ENCODE measurements around the gene SLC22A31.

SLC22A31 gene

GRCh38 chr16:89241187-89242007, 41.1 kb upstream of the SLC22A31 start:
- no peaks in the 10 kb centered on the region for H3K9me3 ChIP-seq (ENCODE audit: control insufficient read depth in 2 of 2, low read length in 2 of 2)
- peak overlapping the region; percentile 97 for H3K27ac ChIP-seq (ENCODE audit: low read depth in 2 of 2, low read length in 2 of 2)
- H3K4me1 ChIP-seq (ENCODE audit: control insufficient read depth in 2 of 2, insufficient read depth in 2 of 2, low read length in 2 of 2), result peaks cover 5 to 6% of the 10 kb centered on the region in 2 donors

DNA sequence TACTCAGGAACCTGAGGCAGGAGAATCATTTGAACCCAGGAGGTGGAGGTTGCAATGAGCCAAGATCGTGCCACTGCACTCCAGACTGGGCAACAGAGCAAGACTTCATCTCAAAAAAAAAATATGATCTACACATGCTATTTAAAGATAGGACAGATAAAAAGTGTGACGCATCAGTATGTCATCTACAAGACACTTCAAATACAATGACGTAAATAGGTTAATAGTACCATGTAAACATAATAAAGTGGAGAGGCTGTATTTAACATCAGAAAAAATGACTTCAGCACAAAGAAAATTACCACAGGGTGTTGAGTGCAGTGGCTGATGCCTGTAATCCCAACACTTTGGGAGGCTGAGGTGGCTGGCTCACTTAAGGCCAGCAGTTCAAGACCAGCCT, 37.4 kb upstream of the SLC22A31 start:
- peaks cover 9 to 11% of the 10 kb centered on the region in 2 donors for H3K36me3 ChIP-seq (ENCODE audit: control insufficient read depth in 2 of 2, insufficient read depth in 2 of 2, low read length in 2 of 2)
- H3K9ac ChIP-seq (ENCODE audit: low read depth in 1 of 2, low read length in 2 of 2), result no peak overlapping the region
- peaks cover 5% of the 10 kb centered on the region in 2 donors for H3K4me1 ChIP-seq (ENCODE audit: control insufficient read depth in 2 of 2, insufficient read depth in 2 of 2, low read length in 2 of 2)
- H3K9me3 ChIP-seq (ENCODE audit: control insufficient read depth in 2 of 2, low read length in 2 of 2), result no peaks in the 10 kb centered on the region
- no peaks in the 10 kb centered on the region for H3K27me3 ChIP-seq (ENCODE audit: control insufficient read depth in 2 of 2, insufficient read depth in 2 of 2, low read length in 2 of 2)
- no peak overlapping the region for H3K27ac ChIP-seq (ENCODE audit: low read depth in 2 of 2, low read length in 2 of 2)
- no peak overlapping the region for H3K4me3 ChIP-seq (ENCODE audit: low read length in 2 of 2)

More at GRCh38 chr16:89241187-89242007, 41.1 kb upstream of the SLC22A31 start:
- Histone ChIP-seq H3K36me3 (ENCODE audit: control insufficient read depth in 2 of 2, insufficient read depth in 2 of 2, low read length in 2 of 2) (no peaks in the 10 kb centered on the region), H3K9ac (ENCODE audit: low read depth in 1 of 2, low read length in 2 of 2) (peak overlapping the region; percentile 98 to 99), H3K27me3 (ENCODE audit: control insufficient read depth in 2 of 2, insufficient read depth in 2 of 2, low read length in 2 of 2) (no peaks in the 10 kb centered on the region), H3K4me3 (ENCODE audit: low read length in 2 of 2) (peak overlapping the region; percentile 95 to 97)

- H3K4me3 ChIP-seq (ENCODE audit: low read length in 2 of 2), result no peak overlapping the region
- H3K9ac ChIP-seq (ENCODE audit: low read depth in 1 of 2, low read length in 2 of 2), result no peak overlapping the region
- peaks cover 0 to 4% of the 10 kb centered on the region in 2 donors for H3K9me3 ChIP-seq (ENCODE audit: control insufficient read depth in 2 of 2, low read length in 2 of 2)
- peak overlapping the region in 1 of 2 donors; percentile 16 for H3K27ac ChIP-seq (ENCODE audit: low read depth in 2 of 2, low read length in 2 of 2)
- peaks cover 28 to 39% of the 10 kb centered on the region in 2 donors for H3K36me3 ChIP-seq (ENCODE audit: control insufficient read depth in 2 of 2, insufficient read depth in 2 of 2, low read length in 2 of 2)
- no peaks in the 10 kb centered on the region for H3K4me1 ChIP-seq (ENCODE audit: control insufficient read depth in 2 of 2, insufficient read depth in 2 of 2, low read length in 2 of 2)
- H3K27me3 ChIP-seq (ENCODE audit: control insufficient read depth in 2 of 2, insufficient read depth in 2 of 2, low read length in 2 of 2), result no peaks in the 10 kb centered on the region
Observed at GRCh38 chr16:89233678-89234490, 33.5 kb upstream of the SLC22A31 start.

GRCh38 chr16:89232107-89232506, 31.8 kb upstream of the SLC22A31 start:
- H3K4me1 ChIP-seq (ENCODE audit: control insufficient read depth in 2 of 2, insufficient read depth in 2 of 2, low read length in 2 of 2), result no peaks in the 10 kb centered on the region
- no peaks in the 10 kb centered on the region for H3K27me3 ChIP-seq (ENCODE audit: control insufficient read depth in 2 of 2, insufficient read depth in 2 of 2, low read length in 2 of 2)
- H3K9ac ChIP-seq (ENCODE audit: low read depth in 1 of 2, low read length in 2 of 2), result no peak overlapping the region
- peaks cover 11 to 13% of the 10 kb centered on the region in 2 donors for H3K9me3 ChIP-seq (ENCODE audit: control insufficient read depth in 2 of 2, low read length in 2 of 2)
- no peak overlapping the region for H3K27ac ChIP-seq (ENCODE audit: low read depth in 2 of 2, low read length in 2 of 2)
- H3K4me3 ChIP-seq (ENCODE audit: low read length in 2 of 2), result no peak overlapping the region
- peaks cover 42 to 55% of the 10 kb centered on the region in 2 donors for H3K36me3 ChIP-seq (ENCODE audit: control insufficient read depth in 2 of 2, insufficient read depth in 2 of 2, low read length in 2 of 2)

DNA sequence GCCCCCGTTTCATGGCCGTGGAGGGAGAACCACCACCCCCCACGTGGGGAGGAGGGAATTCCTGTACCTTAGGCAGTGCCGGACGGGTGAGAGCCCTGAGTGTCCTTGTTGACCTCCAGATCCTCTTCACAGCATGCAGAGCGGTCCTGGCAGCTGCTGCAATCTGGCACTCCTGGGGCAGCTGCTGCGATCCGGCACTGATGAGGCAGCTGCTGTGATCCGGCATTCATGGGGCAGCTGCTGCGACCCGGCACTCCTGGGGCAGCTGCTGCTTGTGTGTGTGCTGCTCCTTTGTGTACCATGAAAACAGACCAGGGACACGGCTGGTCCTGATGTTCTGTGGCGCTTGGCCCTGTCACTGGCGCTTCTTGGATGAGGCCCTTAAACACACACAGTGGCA, 29.9 kb upstream of the SLC22A31 start:
- no peaks in the 10 kb centered on the region for H3K27me3 ChIP-seq (ENCODE audit: control insufficient read depth in 2 of 2, insufficient read depth in 2 of 2, low read length in 2 of 2)
- peaks cover 54 to 73% of the 10 kb centered on the region in 2 donors for H3K36me3 ChIP-seq (ENCODE audit: control insufficient read depth in 2 of 2, insufficient read depth in 2 of 2, low read length in 2 of 2)
- H3K4me3 ChIP-seq (ENCODE audit: low read length in 2 of 2), result no peak overlapping the region
- no peak overlapping the region for H3K27ac ChIP-seq (ENCODE audit: low read depth in 2 of 2, low read length in 2 of 2)
- H3K9me3 ChIP-seq (ENCODE audit: control insufficient read depth in 2 of 2, low read length in 2 of 2), result peaks cover 15 to 20% of the 10 kb centered on the region in 2 donors
- no peaks in the 10 kb centered on the region for H3K4me1 ChIP-seq (ENCODE audit: control insufficient read depth in 2 of 2, insufficient read depth in 2 of 2, low read length in 2 of 2)
- H3K9ac ChIP-seq (ENCODE audit: low read depth in 1 of 2, low read length in 2 of 2), result no peak overlapping the region

DNA sequence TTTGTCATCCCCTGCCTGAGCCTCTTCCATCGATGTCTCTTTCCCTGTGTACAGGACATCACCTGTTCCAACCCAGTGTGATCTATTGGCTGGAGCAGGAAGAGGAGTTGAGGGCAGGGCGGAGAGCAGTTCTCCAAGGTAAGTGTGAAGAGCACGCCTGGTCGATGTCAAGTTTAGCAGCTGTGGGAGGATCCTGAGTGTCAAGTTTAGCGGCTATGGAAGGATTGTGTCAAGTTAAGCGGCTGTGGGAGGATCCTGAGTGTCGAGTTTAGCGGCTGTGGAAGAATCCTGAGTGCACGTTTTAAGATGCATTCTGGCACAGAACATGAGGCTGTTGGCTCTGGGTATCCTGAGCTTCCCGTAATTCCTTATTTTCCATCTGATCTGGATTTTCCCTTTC, 24.3 kb upstream of the SLC22A31 start:
- Histone ChIP-seq H3K4me1 (ENCODE audit: control insufficient read depth in 2 of 2, insufficient read depth in 2 of 2, low read length in 2 of 2) (no peaks in the 10 kb centered on the region), H3K4me3 (ENCODE audit: low read length in 2 of 2) (no peak overlapping the region), H3K27me3 (ENCODE audit: control insufficient read depth in 2 of 2, insufficient read depth in 2 of 2, low read length in 2 of 2) (no peaks in the 10 kb centered on the region), H3K27ac (ENCODE audit: low read depth in 2 of 2, low read length in 2 of 2) (no peak overlapping the region), H3K36me3 (ENCODE audit: control insufficient read depth in 2 of 2, insufficient read depth in 2 of 2, low read length in 2 of 2) (peaks cover 54 to 71% of the 10 kb centered on the region in 2 donors), H3K9ac (ENCODE audit: low read depth in 1 of 2, low read length in 2 of 2) (no peak overlapping the region), H3K9me3 (ENCODE audit: control insufficient read depth in 2 of 2, low read length in 2 of 2) (peaks cover 15 to 20% of the 10 kb centered on the region in 2 donors)

- Histone ChIP-seq H3K4me3 (ENCODE audit: low read length in 2 of 2) (no peak overlapping the region), H3K36me3 (ENCODE audit: control insufficient read depth in 2 of 2, insufficient read depth in 2 of 2, low read length in 2 of 2) (peaks cover 46 to 65% of the 10 kb centered on the region in 2 donors), H3K4me1 (ENCODE audit: control insufficient read depth in 2 of 2, insufficient read depth in 2 of 2, low read length in 2 of 2) (peaks cover 2 to 4% of the 10 kb centered on the region in 2 donors), H3K9ac (ENCODE audit: low read depth in 1 of 2, low read length in 2 of 2) (no peak overlapping the region), H3K9me3 (ENCODE audit: control insufficient read depth in 2 of 2, low read length in 2 of 2) (peaks cover 12% of the 10 kb centered on the region in 2 donors), H3K27ac (ENCODE audit: low read depth in 2 of 2, low read length in 2 of 2) (no peak overlapping the region), H3K27me3 (ENCODE audit: control insufficient read depth in 2 of 2, insufficient read depth in 2 of 2, low read length in 2 of 2) (no peaks in the 10 kb centered on the region)
Observed at GRCh38 chr16:89222931-89223330, 22.6 kb upstream of the SLC22A31 start.

- Histone ChIP-seq H3K27me3 (ENCODE audit: control insufficient read depth in 2 of 2, insufficient read depth in 2 of 2, low read length in 2 of 2) (no peaks in the 10 kb centered on the region), H3K4me3 (ENCODE audit: low read length in 2 of 2) (no peak overlapping the region), H3K4me1 (ENCODE audit: control insufficient read depth in 2 of 2, insufficient read depth in 2 of 2, low read length in 2 of 2) (peaks cover 5 to 8% of the 10 kb centered on the region in 2 donors), H3K9ac (ENCODE audit: low read depth in 1 of 2, low read length in 2 of 2) (no peak overlapping the region), H3K36me3 (ENCODE audit: control insufficient read depth in 2 of 2, insufficient read depth in 2 of 2, low read length in 2 of 2) (peaks cover 33 to 52% of the 10 kb centered on the region in 2 donors), H3K27ac (ENCODE audit: low read depth in 2 of 2, low read length in 2 of 2) (no peak overlapping the region), H3K9me3 (ENCODE audit: control insufficient read depth in 2 of 2, low read length in 2 of 2) (peaks cover 0 to 2% of the 10 kb centered on the region in 2 donors)
Observed at GRCh38 chr16:89221604-89222003, 21.3 kb upstream of the SLC22A31 start.

- Histone ChIP-seq H3K36me3 (ENCODE audit: control insufficient read depth in 2 of 2, insufficient read depth in 2 of 2, low read length in 2 of 2) (peaks cover 26 to 36% of the 10 kb centered on the region in 2 donors), H3K4me3 (ENCODE audit: low read length in 2 of 2) (no peak overlapping the region), H3K27me3 (ENCODE audit: control insufficient read depth in 2 of 2, insufficient read depth in 2 of 2, low read length in 2 of 2) (no peaks in the 10 kb centered on the region), H3K9me3 (ENCODE audit: control insufficient read depth in 2 of 2, low read length in 2 of 2) (no peaks in the 10 kb centered on the region), H3K4me1 (ENCODE audit: control insufficient read depth in 2 of 2, insufficient read depth in 2 of 2, low read length in 2 of 2) (peaks cover 7 to 12% of the 10 kb centered on the region in 2 donors), H3K27ac (ENCODE audit: low read depth in 2 of 2, low read length in 2 of 2) (no peak overlapping the region), H3K9ac (ENCODE audit: low read depth in 1 of 2, low read length in 2 of 2) (no peak overlapping the region)
Observed at GRCh38 chr16:89219365-89219764, 19.0 kb upstream of the SLC22A31 start.

Measured in mucosa of rectum (tissue), 2 donors.